HG03469 (cell line): ENCODE results near the gene LRRC73.
"Not testable (repeated sequence)": the region's sequence is repeated elsewhere in the genome, so short reads cannot be mapped to it uniquely, and the experiment has no call there.

Source experiments
- ATAC-seq: cut with Tn5 transposase; IDR thresholded peaks from one replicate; pipeline ENCODE4 v1.9.1; 2021; ENCODE audit warnings: mild to moderate bottlenecking, moderate library complexity, moderate number of reproducible peaks; ENCODE audit not compliant: unreplicated experiment

The LRRC73 gene

GRCh38 chr6:43509984-43510826, at the start of gene LRRC73:
LRRC73 (minus strand) TSS chr6:43510346; CDS start chr6:43509785, 561 bp downstream.
- ATAC-seq = no peak

DNA sequence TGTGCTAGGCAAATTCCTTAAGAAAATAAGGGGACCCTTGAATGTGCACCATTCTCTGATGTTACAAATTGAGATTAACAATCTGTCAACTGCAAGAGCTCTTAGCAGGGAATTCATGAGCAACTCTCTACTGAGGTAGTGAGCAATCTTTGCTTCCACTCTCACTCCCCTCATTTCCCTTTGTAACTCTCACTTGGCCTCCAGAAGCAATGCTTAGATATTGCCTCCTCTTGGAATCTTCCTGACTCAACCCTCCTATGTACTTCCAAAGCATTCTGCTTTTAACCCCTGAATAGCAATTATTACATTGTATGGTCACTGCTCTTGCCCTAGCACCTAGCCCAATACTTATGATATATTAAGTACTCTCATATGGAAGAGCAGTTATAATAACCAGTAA, 49.2 kb upstream of the LRRC73 start:
- no peak for ATAC-seq

GRCh38 chr6:43557620-43558019, 47.5 kb upstream of the LRRC73 start:
- ATAC-seq = not testable (repeated sequence)

GRCh38 chr6:43547222-43547621, 37.1 kb upstream of the LRRC73 start:
- no peak for ATAC-seq

GRCh38 chr6:43544461-43544860, 34.3 kb upstream of the LRRC73 start:
- no peak for ATAC-seq

DNA sequence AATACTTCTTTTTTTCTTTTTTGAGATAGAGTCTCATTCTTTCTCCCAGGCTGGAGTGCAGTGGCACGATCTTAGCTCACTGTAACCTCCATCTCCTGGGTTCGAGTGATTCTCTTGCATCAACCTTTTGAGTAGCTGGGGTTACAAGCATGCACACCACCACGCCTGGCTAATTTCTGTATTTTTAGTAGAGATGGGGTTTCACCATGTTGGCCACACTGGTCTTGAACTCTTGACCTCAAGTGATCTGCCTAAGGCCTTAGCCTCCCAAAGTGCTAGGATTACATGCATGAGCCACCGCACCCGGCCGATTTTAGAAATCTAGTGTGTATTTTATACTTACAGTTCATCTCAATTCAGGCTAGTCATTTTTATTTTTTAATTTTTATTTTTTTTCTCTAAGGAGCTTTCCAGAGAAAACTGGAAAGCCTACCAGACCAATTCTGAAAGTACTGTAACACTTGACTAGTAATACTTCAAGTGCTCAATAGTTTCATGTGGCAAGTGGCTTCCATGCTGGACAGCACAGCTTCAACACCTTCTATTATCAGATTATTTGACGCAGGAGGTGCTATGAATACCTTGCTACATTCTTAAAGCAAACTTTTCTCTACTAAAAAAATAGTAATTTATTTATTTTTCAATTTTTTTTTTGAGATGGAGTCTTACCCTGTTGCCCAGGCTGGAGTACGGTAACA, 31.8 kb upstream of the LRRC73 start:
- no peak for ATAC-seq

- ATAC-seq = no peak
These were observed 30.4 kb upstream of the LRRC73 start for GRCh38 chr6:43540507-43540906.

DNA sequence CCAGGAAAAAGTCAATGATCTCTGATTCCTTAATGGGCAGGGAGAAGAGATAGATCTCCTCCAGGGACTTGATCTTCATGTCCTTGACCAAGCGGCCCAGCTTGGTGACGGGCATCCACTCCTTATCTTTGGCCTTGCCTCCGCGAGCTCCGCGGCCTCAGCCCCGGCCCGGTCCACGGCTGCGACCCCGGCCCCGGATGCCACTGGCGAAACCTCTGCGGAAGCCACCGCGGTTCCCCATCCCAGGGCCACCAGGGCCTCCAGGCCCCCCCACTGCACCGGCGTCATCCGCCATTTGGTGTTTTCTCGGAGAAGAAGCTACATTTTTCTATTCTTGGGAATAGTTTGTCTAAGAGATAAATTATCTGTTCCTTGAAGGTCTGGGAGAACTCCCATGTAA, 29.3 kb upstream of the LRRC73 start:
- not testable (repeated sequence) for ATAC-seq

GRCh38 chr6:43538986-43539385, 28.8 kb upstream of the LRRC73 start:
- not testable (repeated sequence) for ATAC-seq

DNA sequence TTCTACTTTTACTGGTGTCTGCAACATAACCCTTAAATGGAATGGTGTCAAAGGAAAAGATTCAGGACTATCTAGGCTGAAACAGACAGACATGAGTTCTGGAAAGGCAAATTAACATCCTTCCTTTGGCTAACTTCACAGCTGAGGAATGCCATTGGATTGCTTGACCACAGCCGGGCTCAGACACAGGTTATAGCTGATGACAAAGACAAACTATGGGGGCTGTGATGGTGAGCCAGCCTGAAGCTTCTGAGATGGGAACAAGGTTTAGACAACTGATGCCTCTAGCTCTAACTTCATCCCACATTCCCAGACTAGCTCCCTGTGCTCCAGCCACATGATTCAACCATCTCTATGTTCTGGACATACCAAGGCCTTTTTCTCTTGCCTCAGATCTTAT, 22.1 kb upstream of the LRRC73 start:
- ATAC-seq = no peak

- no peak for ATAC-seq
These were observed 14.4 kb upstream of the LRRC73 start for GRCh38 chr6:43524483-43524961.

DNA sequence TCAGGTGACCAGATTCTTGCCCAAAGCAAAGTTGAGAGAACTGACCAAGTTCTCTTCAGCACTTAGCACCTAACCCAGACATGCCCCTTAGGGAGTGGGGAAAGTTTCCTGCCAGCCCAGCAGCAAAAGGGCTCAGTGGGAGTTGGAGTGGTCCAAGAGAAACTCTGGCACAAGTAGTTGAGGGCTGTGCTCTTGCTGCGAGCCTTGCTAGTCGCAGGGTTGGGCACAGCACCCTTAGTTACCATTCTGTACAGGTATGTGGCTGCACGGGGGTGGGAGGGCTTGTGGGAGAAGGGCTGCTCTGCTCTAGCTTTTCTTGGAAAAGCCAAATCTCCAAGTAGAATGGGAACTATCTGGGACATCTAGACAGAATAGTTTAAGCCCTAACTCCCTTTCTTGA, 13.1 kb upstream of the LRRC73 start:
- no peak for ATAC-seq

DNA sequence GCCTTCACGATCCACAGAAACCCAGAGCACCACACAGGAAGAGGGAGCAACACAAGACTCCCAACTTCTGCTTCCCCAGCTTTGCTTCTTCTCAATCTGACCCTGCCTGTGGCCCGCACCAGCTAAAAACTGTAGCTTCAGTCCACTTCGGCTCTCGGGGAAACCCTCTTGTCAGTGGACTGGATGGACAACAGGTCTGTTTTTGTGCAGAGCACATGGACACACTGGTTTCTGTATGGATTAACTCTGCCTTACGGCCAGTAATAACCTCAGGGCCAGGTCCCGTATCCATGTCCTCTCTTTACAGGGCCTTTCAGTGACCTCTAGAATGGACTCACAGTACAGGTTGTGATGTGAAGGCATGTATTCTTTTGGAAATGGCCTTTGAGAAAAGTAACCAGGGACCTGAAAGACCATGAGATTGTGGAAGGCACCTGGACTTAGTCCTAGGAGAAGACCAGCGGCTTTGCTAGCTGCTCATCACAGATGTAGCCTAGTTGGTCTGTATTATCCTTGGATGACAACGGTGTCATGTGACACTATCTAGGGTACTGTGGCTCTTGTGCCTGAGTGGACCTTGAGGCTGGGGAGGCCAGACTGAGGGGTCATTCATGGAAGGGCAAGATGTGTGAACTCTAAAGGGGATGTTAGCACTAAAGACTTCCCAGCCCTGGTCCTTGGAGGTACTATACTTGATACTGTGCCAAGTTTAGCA, 12.6 kb upstream of the LRRC73 start:
- no peak for ATAC-seq

- ATAC-seq = no peak
These were observed 11.7 kb upstream of the LRRC73 start for GRCh38 chr6:43521836-43522235.

DNA sequence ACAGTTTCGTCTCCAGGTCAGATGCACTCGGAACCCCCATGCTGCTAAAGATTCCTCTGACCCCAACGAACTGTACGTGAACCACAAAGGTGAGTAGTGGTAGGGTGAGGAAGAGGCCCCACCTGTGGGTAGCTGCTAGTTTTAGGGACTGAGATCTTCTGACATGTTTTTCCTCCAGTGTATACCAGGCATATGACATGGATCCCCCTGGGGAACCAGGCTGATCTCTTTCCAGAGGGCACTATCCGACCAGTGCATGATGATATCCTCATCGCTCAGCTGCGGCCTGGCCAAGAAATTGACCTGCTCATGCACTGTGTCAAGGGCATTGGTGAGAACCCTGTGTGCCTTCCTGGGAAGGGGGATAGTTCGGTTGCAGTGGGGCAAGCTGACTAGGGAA, 10.0 kb upstream of the LRRC73 start:
- no peak for ATAC-seq

DNA sequence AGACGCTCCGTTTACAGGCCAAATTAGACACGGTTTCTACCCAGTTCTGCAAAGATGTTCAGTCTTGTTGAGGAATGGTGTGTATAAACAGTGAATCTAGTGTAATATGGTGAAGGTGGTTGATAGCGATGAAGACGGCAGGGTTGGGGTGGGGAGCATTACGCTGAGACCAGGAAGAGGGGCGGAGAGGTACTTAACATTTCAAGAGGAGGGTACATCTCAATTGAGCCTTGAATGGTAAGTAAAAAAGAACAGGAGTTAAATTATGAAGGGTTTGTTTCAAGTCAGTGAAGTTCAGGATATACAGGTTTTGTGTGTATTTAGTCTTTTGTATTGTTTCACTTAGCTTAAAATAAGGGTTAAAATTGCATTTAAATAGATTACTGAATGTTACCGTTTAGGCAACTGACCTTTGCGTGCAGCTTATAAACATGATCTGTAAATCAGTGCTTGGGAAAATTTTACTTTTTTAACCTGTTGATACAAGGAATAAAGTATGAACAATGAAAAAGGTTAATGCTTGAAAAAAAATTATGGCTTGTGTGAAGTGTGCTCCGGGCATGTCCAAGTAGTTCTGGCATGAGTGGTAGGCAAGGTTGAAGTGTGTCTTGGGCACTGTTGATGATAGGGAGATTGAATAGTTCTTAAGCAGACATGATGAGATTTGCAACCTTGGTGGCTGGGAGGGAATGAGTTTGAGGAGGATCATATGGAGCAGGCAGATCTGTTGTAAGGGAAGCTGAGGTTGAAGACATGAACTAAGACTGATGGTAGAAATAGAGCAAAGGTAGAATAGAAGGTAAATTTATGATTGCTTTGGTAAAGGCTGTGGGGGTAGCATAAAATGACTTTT, 7.6 kb upstream of the LRRC73 start:
- no peak for ATAC-seq

GRCh38 chr6:43516697-43517504, 6.8 kb upstream of the LRRC73 start, which contains the start of the genes POLR1C and YIPF3:
POLR1C (plus strand) TSS chr6:43517089; CDS start chr6:43517110, 21 bp downstream.
YIPF3 (minus strand) TSS chr6:43516926; CDS start chr6:43516807, 119 bp downstream.
- ATAC-seq = peak; percentile 73

- ATAC-seq = peak; percentile 6
These were observed 6.2 kb upstream of the LRRC73 start for GRCh38 chr6:43516367-43516696.

DNA sequence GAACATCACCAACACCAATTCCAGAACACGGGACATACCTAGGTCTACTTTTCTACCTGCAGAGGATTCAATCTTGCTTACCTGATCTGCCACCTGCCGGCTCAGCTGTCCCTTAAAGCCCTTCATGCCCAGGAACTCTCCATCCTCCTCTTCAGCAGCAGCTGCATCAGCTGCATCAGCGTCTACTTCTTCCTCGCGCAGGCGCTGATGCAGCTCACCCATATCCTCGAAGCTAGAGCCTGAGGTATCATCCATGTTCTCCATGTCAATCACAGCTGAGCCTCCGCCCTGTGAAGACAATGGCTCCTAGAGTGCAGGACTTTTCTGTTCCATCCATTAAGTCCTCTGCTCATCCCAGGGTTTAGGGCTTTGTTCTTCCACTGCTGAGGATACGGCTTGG, 5.7 kb upstream of the LRRC73 start:
- ATAC-seq = no peak
